ENCODE data around the gene SEC24A. TPM values are rescaled to one million over a fixed set of nuclear protein-coding genes. Genes with fewer than 3 reads are reported as not detected.
"Not testable (repeated sequence)": the region's sequence is repeated elsewhere in the genome, so short reads cannot be mapped to it uniquely, and the experiment has no call there.

SEC24A gene
- total RNA-seq, 2 experiments from 2014 or later, result 5.6 to 20.5 TPM

DNA sequence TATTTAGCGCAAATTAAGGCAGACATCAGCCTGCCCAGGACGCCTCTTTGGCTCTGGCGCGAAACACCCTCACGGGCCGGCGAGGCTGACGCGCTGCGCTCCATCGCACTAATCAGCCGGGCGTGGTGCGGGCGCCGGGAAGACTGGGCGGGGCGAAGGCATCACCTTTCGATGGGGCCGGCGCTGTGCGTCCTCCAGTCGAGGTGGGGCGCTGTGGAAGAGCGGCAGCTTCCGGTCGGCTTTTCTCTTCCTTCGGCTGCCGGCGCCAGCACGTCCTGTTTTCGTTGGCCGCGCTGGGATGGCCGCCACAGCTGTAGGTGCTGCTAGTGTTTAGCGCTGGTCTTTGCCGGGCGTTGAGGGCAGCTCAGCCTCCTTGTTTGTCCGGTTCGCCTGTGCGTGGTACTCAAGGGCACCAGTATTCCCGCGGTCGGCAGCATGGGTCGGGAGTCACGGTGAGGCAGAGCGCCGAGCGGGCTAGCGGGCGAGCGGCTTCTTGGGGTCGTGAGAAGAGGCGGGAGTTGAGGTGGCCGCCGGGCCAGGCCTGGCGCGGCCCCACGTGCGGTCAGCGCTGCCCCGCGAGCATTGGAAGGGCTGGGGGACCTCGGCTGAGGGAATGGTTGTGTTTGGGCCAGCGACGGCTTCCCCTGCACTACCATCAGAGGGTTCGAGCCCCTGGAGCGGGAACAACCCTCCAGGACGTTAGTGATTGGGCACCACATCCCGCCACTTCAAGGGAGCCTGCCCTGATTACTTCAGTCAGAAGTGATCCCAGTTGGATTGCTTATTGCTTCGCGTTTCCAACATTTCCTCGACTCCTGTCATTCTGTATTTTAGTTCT is 110.1 kb downstream of the SEC24A start, which contains the start of gene DDX46:
TSS of gene DDX46 (plus strand) at position 276 of the 838 bp plus-strand sequence. CDS start at position 436, 160 bp downstream.
- peak within 1 kb of the TSS; percentile 90 for H3K4me3 ChIP-seq (ENCODE audit: low read depth, low read length, poor library complexity, severe bottlenecking)
- intact Hi-C loops (cut with micrococcal nuclease; ENCODE audit: unreplicated experiment), result loop anchor here (1.0 to 5.0 kb wide), 3 partner anchors 20 to 147 kb away; partner anchors contain the start of genes C5orf24, CAMLG and PCBD2

GRCh38 chr5:134767528-134768291 is 119.1 kb downstream of the SEC24A start:
- DNase-seq (ENCODE audit: low spot score); H3K9me3 ChIP-seq (ENCODE audit: low read length); H3K9me2 ChIP-seq (ENCODE audit: insufficient read depth, low read length); intact Hi-C loops (cut with micrococcal nuclease; ENCODE audit: unreplicated experiment); BruUV-seq (replicated peaks); H3K4me2 ChIP-seq (ENCODE audit: low read length); H3K4me3 ChIP-seq (ENCODE audit: low read depth, low read length, poor library complexity, severe bottlenecking); H3K27ac ChIP-seq (ENCODE audit: low read depth, low read length, poor library complexity, severe bottlenecking); H2AFZ ChIP-seq (ENCODE audit: low read length); CTCF ChIA-PET (ENCODE audit: unreplicated experiment); H3K4me1 ChIP-seq (ENCODE audit: insufficient read depth, low read length, poor library complexity, severe bottlenecking); H4K20me1 ChIP-seq (ENCODE audit: insufficient read depth, low read length): not testable (repeated sequence)
- peaks cover 95% of the 10 kb centered on the region for H3K36me3 ChIP-seq (ENCODE audit: insufficient read depth, low read length)
- H3K79me2 ChIP-seq (ENCODE audit: insufficient read depth, low read depth, low read length), result peaks cover 18% of the 10 kb centered on the region
- POLR2A ChIA-PET, result interaction anchor here (0.7 to 0.8 kb wide), 2 partner anchors 21 to 247 kb away, joined by 3 to 5 read pairs; no protein-coding TSS in a partner anchor

More for the DNA sequence above, 110.1 kb downstream of the SEC24A start, which contains the start of gene DDX46:
- H3K4me2 ChIP-seq (ENCODE audit: low read length), result peak within 1 kb of the TSS; percentile 97
- POLR2A ChIA-PET, result interaction anchor here (0.6 to 3.3 kb wide), 9 partner anchors 10 to 506 kb away, joined by 3 to 15 read pairs (median 5); partner anchors contain the start of gene CAMLG
- H3K9me3 ChIP-seq (ENCODE audit: low read length), result no peaks in the 10 kb centered on the region
- CTCF ChIA-PET (ENCODE audit: unreplicated experiment), result interaction anchor here (1.9 kb wide), 1 partner anchor 18 kb away, joined by 5 read pairs; no protein-coding TSS in a partner anchor
- H4K20me1 ChIP-seq (ENCODE audit: insufficient read depth, low read length), result peaks cover 25% of the 10 kb centered on the region
- no peaks in the 10 kb centered on the region for H3K9me2 ChIP-seq (ENCODE audit: insufficient read depth, low read length)
- H3K79me2 ChIP-seq (ENCODE audit: insufficient read depth, low read depth, low read length), result peaks cover 51% of the 10 kb centered on the region
- DNase-seq (ENCODE audit: low spot score), result peak; percentile 96
- H3K27ac ChIP-seq (ENCODE audit: low read depth, low read length, poor library complexity, severe bottlenecking), result peak within 1 kb of the TSS; percentile 48
- no TSS peak for BruUV-seq (replicated peaks)
- TF ChIP-seq, protein P1, sequence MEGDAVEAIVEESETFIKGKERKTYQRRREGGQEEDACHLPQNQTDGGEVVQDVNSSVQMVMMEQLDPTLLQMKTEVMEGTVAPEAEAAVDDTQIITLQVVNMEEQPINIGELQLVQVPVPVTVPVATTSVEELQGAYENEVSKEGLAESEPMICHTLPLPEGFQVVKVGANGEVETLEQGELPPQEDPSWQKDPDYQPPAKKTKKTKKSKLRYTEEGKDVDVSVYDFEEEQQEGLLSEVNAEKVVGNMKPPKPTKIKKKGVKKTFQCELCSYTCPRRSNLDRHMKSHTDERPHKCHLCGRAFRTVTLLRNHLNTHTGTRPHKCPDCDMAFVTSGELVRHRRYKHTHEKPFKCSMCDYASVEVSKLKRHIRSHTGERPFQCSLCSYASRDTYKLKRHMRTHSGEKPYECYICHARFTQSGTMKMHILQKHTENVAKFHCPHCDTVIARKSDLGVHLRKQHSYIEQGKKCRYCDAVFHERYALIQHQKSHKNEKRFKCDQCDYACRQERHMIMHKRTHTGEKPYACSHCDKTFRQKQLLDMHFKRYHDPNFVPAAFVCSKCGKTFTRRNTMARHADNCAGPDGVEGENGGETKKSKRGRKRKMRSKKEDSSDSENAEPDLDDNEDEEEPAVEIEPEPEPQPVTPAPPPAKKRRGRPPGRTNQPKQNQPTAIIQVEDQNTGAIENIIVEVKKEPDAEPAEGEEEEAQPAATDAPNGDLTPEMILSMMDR (conservative IDR thresholded peaks at IDR 0.05; ENCODE audit: low read length), result peak; percentile 84
- TF ChIP-seq EZH2phosphoT487 (IDR thresholded peaks at IDR 0.05; ENCODE audit: borderline replicate concordance, low read depth, low read length), result no peak
- H3K4me1 ChIP-seq (ENCODE audit: insufficient read depth, low read length, poor library complexity, severe bottlenecking), result peaks cover 31% of the 10 kb centered on the region
- H3K36me3 ChIP-seq (ENCODE audit: insufficient read depth, low read length), result peaks cover 16% of the 10 kb centered on the region
- H2AFZ ChIP-seq (ENCODE audit: low read length), result peak within 1 kb of the TSS; percentile 95

DNA sequence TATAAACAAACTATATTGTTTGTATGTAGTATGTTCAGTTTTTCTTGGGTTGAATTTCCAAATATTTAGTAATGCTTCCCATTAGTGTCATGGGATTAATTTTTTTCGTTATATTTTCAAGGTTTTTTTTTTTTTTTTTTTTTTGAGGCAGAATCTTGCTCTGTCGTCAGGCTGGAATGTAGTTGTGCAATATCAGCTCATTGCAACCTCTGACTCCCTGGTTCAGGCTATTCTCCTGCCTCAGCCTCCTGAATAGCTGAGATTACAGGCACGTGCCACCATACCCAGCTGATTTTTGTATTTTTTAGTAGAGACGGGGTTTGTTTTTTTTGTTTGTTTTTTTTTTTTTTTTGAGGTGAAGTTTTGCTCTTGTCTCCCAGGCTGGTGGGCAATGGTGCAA is 120.6 kb downstream of the SEC24A start:
- peaks cover 99% of the 10 kb centered on the region for H3K36me3 ChIP-seq (ENCODE audit: insufficient read depth, low read length)
- peaks cover 3% of the 10 kb centered on the region; the same call in 1 of the 2 replicates for H3K79me2 ChIP-seq (ENCODE audit: insufficient read depth, low read depth, low read length)
- no peak overlapping the region for H3K27ac ChIP-seq (ENCODE audit: low read depth, low read length, poor library complexity, severe bottlenecking)
- H2AFZ ChIP-seq (ENCODE audit: low read length), result no peak overlapping the region
- CTCF ChIA-PET (ENCODE audit: unreplicated experiment), result no interaction called here
- BruUV-seq (replicated peaks), result no TSS peak
- intact Hi-C loops (cut with micrococcal nuclease; ENCODE audit: unreplicated experiment), result no loop called here
- H3K4me2 ChIP-seq (ENCODE audit: low read length), result no peak overlapping the region
- H4K20me1 ChIP-seq (ENCODE audit: insufficient read depth, low read length), result no peaks in the 10 kb centered on the region
- no peaks in the 10 kb centered on the region for H3K9me2 ChIP-seq (ENCODE audit: insufficient read depth, low read length)
- H3K4me1 ChIP-seq (ENCODE audit: insufficient read depth, low read length, poor library complexity, severe bottlenecking), result no peaks in the 10 kb centered on the region
- no peak overlapping the region for H3K4me3 ChIP-seq (ENCODE audit: low read depth, low read length, poor library complexity, severe bottlenecking)
- TF ChIP-seq, protein P1 (conservative IDR thresholded peaks at IDR 0.05; ENCODE audit: low read length), result no peak
- no peak for TF ChIP-seq EZH2phosphoT487 (IDR thresholded peaks at IDR 0.05; ENCODE audit: borderline replicate concordance, low read depth, low read length)
- POLR2A ChIA-PET, result interaction anchor here (0.6 to 0.7 kb wide), 2 partner anchors 42 to 86 kb away, joined by 4 to 5 read pairs; no protein-coding TSS in a partner anchor
- no peak for DNase-seq (ENCODE audit: low spot score)
- H3K9me3 ChIP-seq (ENCODE audit: low read length), result no peaks in the 10 kb centered on the region

Data from OCI-LY7 (cell line).